HFF-Myc (cell line): ENCODE data around the gene NRM.
A peak's percentile ranks its signal among the peaks of the same experiment; 100 is the strongest.

Source experiments
- DNase-seq: peaks from one replicate; pipeline ENCODE4 v3.0.0-alpha.2; 2011; ENCODE audit warnings: low read depth; ENCODE audit errors: extremely low read depth
- H3K4me3 ChIP-seq: replicated peaks from 2 replicates; pipeline ENCODE4 v1.5.1; 2011; ENCODE audit warnings: low read depth, mild to moderate bottlenecking, control low read depth, low read length
- CTCF ChIP-seq: IDR thresholded peaks from 2 replicates; pipeline ENCODE4 v1.5.1; 2012; ENCODE audit warnings: mild to moderate bottlenecking, low read depth, low read length, control low read depth; ENCODE audit errors: missing control alignments

NRM gene

GRCh38 chr6:30690403-30691207 lies at the start of gene NRM:
Gene NRM (minus strand): TSS chr6:30690984. CDS start chr6:30690974, 10 bp downstream.
- no peak for TF ChIP-seq CTCF
- peak; percentile 72 for DNase-seq
- H3K4me3 ChIP-seq: peak within 1 kb of the TSS; percentile 56

- no peak overlapping the region for H3K4me3 ChIP-seq
- no peak for TF ChIP-seq CTCF
- DNase-seq: no peak
These were observed 49.7 kb upstream of the NRM start for GRCh38 chr6:30740540-30740870.

GRCh38 chr6:30738532-30738931 lies 47.7 kb upstream of the NRM start:
- TF ChIP-seq CTCF: no peak
- DNase-seq: no peak

GRCh38 chr6:30735668-30736314 lies 45.0 kb upstream of the NRM start:
- no peak overlapping the region for H3K4me3 ChIP-seq
- no peak for DNase-seq
- no peak for TF ChIP-seq CTCF

More at GRCh38 chr6:30738532-30738931, 47.7 kb upstream of the NRM start:
- no peak overlapping the region for H3K4me3 ChIP-seq

GRCh38 chr6:30732237-30732943 lies 41.6 kb upstream of the NRM start:
- no peak for DNase-seq
- no peak overlapping the region for H3K4me3 ChIP-seq
- no peak for TF ChIP-seq CTCF

DNA sequence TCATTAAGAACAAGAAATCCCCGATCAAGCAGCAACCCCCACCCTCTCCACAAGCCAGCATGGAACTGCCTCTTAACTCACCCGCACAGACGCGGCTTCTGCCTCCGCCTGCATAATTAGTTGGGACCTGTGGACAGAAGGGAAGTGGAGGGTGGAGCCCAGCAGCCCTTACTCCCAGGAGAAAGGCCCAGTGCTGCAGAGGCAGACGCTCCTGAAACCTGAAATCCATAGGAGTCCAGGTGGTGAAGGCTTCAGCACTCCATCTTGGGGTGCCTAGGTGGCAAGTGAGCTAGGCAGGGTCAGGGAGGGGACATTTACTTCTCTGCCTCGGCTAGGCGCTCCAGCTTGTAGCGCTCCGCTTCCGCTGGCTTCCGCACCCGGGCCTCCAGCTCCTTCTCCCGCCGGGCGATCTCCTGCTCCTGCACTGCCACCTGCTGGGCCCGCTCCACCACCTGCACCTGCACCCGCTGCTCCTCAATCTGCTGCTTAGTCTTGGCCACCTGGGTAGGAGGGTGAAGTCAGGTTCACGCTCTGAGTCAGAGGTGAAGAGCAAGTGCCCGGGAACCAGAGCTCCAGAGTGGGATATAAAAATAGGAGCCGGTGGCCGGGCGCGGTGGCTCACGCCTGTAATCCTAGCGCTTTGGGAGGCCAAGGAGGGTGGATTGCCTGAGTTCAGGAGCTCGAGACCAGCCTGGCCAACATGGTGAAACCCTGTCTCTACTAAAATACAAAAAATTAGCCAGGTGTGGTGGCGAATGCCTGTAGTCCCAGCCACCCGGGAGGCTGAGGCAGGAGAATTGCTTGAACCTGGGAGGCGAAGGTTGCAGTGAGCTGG lies 40.0 kb upstream of the NRM start:
- DNase-seq: no peak
- TF ChIP-seq CTCF: peak; percentile 62
- H3K4me3 ChIP-seq: no peak overlapping the region
